ENCODE data around the gene ZNF800.

Gene ZNF800

DNA sequence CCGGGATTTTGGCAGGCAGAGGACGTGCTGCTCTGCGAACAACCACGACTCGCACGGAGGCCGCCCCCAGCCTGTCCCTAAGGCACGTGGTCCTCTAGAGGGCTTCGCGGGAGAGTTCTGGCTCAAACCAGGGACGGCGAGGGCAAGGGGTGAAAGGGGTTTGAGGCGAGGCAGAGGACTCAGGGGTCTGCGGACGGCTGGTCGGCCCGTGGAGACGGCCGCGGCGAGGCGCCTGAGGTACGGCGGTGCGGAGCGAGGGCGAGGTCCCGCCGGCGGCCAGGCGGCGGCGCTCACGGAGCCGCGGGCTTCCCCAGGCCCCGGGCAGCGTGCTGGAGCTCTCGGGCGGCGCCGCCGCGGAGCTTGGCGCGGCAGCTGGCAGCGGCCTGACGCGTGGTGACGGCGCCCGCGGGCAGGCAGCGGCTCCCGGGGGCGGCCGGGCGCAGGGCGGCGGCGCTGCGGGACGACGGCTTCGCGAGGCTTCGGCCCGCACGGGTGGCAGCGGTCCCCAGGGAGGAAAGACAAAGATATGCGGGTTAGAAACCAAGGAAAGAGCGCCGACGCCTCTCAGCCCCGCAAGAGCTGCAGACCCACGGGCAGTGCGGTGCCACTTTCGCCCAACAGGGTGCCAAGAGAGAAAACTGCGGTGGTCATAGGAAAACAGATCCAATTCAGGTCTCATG lies 44.8 kb downstream of the ZNF800 start:
- peak; percentile 68 to 73 for DNase-seq

DNA sequence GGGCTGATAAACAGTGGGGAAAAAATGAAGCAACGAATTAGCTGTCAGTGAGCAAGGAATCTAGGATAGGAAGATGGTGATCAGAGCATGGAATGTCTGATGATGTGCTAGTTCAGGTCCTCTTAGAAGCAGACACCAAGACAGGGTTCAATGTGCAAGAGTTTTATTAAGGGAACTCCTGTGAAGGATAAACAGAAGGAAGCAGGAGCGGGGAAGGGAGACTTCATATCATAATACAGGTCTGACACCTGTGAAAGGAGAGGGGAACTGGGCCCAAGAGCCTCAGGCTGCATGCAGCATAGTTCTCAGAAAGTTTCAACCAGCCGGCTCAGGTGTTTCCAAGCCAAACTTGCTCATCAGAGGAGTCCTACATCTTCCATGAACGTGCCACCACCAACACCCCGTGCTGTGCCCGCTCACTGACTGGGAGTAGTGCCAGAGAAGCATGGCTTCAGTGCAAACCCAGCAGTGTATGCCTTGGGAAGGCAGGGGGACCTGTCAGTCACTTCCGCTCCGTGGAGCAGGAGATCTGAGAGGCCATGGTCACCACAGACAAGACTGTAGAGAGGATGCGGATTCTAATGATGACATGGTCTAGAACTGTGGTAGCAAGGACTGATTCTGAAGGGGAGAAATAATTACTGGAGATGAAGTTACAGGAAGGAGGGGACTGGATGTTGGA lies 45.8 kb downstream of the ZNF800 start:
- no peak for DNase-seq

DNA sequence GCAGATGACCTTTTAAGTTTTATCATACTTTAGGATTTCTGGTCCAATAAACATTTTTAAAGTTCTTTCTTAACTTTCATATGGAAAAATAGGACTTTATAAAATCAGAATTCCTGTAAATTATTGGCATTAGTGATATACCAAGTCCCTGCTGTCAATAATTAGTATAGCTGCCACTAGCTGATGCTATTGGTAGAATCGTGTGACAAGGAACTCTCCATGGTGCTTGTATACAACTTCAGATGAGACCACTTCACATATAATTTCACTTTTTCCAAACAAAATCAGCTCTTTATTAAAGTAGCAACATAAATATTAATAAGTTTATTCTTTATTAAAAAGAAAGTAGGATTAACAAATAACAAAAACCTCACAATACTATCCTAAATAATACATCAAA lies 49.9 kb downstream of the ZNF800 start:
- no peak for DNase-seq

DNA sequence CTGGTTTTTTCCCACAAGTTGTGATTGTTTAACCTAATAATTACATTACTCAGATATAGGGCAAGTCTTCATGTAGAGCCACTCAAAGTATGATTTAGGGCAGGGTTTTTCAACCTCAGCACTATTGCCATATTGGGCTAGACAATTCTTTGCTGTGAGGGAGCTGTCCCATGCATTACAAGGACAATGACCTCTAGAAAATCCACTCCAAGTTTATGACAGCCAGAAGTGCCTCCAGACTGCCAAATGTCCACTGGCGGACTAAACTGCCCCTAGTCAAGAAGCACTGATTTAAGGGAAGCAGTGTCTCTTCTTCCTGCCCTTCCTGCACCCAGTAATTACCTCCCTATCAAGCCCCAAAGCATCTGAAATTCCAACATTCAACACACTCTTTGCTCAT lies 54.4 kb downstream of the ZNF800 start:
- DNase-seq, result no peak

DNA sequence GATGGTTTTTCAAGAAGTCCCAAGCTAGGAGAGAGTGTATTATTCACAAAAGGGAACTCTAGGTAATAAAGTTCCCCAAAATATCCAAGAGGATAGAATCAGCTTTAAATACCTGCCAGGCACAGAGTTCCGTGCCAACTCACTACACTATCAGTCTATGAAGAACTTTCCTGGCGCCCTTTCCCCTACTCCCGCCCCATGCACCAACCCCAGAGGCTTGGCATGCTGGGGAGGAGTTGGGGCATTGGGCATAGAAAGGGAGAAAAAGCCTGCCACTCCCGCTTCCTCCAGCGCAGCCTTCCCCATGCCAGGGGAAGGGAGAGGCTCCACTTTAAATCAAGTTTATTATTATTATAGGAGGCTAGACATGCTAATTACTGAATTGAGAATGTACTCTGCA lies 54.9 kb downstream of the ZNF800 start:
- no peak for DNase-seq

DNA sequence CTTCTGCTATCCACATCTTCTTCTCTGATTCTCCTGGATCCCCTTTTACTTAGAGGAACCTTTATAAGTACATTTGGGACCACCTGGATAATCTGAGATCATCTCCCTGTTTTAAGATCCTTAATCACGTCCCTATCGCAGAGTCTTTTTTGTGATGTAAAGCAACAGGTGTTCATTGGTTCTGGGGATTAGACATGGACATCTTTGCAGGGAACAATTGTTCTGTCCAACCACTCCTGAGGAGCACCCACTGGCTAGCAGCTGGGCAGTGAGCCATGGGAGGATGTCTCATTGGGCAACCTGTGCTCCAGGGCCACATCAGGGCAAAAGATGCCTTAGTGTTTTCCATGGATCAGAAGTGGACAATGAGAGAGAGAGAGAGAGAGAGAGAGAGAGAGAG lies 56.0 kb downstream of the ZNF800 start:
- no peak for DNase-seq

DNA sequence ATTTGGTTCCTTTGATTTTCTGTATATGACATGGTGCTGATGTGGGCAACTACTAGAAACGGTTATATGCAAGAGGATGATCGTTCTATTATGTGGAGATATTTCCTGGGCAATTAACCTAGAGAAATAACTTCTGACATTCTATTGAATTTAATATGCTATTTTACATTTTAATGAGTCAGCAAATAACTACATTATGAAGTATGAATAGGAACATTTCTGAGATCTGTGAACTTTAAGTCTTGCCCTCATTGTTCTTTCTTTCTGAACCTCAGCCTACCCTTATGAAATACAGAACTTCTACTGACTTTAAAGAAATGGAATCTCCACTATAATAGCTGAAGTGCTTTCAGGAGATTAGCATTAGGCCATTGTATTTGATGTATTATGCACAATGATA lies 59.6 kb downstream of the ZNF800 start:
- no peak for DNase-seq

DNA sequence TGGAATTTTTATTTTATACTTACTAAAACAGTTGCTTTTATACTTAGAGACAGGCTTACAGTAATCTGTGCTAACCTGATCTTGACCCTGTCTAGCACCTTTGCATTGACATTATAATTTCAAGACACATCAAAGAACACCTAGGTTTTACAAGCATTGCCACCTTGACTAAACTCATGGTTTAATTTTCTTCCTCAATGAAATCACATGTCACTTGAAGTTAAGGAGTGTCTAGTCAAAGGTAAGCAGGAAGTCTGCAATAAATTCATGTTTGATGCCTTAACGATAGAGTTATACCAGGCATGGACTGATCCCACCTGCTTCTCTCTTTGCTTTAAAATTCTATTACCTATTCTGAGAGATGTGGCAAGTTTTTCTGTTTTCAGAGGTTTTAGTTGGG lies 62.4 kb downstream of the ZNF800 start:
- DNase-seq, result no peak

DNA sequence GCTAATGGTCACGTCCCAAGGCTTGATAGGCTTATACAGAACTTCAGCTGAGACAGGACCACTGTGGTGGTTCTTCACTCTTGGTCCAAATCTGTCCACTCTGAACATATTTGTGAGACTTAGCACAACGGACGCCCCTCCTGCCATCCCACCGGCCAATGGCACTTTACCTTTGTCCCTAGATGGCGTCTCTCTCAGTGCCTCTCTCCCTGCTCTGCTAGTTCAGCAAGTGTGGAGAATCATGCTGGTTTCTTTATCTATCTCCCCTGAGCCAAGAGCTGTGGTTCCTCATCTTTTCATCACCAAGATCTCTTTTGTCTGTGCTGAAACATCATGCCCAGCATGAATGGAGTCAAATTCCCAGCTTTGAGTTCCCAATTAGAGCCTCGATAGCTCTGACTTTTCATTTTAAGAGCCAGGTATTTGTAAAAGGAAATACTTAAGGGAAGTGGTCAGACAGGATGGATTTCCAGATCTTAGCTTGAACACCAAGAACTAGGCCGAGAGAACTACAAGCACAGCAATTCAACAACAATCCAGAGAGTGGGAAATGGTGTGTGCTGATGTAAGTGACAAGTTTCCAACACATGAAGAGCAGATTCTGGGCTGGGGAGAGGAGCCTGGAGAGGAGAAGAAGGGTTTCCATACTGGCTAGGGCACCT lies 69.5 kb downstream of the ZNF800 start:
- no peak for DNase-seq

DNA sequence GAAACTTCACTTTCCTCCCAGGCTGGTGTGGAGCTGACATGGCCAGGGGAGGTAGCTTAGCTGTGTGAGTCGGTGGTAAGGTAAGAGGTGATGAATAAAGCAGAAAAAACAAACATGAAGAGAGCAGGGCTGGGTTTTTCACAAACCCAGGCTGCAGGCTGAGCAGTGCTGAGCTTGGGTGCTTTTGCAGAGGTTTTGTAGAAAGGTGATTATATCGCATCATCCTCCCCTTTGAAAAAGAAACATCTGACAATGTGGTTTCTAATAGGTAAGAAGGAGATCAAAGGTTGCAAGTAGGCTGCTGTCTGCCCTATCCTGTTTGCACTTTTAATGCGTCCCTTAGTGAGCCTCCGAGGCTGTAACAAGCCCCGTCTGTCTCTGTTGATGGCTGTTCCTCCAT lies 70.2 kb downstream of the ZNF800 start:
- peak in 1 of 2 donors; percentile 34 for DNase-seq

DNA sequence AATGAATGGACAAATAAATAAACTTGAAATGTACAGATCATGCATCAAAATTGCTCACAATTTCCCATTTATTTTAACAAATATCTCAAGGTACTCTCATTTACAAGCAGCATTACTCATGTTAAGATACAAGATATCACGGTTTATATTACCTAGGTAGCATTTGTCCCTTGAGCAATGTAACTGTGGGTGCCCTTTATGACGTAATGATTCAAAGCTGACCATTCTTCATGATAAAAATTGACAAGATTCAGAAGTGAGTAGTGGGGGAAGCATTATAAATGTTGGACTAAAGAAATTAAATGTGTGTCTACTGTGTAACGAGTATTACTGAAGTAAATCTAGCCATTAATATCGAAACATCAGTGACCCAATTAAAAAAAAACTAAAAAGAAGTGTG lies 71.5 kb downstream of the ZNF800 start:
- DNase-seq, result no peak

Data from CD4-positive, alpha-beta T cell treated with Interleukin-1 beta for 1 hour (primary cell).